HUDEP-2 (cell line): ENCODE data around the gene FYB1.

ENCODE experiments used
- DNase-seq, 76 experiments: peaks; one replicate each; lab custom pipeline; 2025; ENCODE audit not compliant: unreplicated experiment in 76 of 76; lab: John Stamatoyannopoulos, UW

Gene FYB1

DNA sequence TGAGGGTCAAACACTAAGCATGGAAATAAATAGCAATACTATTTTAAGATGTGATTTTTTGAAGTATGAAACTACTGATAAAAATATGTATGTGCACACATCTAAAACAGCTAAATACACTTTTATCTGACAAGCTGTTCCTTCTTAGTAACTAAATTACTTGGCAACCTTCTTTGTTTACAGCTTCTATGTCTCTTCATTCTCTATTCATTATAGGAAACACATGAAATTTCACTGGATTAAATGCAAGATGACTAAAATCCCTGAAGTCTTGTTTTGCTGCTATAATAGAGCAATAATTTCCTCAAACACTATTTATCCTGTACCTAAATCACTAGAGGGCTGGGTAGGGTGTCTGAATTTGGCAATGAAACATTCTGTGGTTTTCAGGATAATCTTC, 156.8 kb downstream of the FYB1 start:
- no peak for DNase-seq

DNA sequence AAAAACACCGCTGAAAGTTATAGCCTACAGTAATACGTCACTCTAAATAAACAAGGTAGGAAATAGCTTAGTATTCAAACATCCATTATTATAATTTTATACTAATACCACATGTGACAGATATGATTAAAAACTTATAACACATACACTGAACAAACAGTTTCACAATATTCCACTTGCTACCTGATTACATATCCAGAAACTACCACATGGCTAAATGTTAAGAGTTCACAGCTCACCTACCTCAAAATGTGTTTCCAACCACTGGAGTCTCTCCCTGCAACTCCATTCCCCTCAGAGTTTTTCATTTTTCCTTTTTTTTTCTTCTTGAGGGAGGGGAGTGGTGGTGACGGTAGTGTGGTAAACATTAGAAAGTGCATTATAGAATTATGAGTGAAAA, 157.3 kb downstream of the FYB1 start:
- no peak for DNase-seq

DNA sequence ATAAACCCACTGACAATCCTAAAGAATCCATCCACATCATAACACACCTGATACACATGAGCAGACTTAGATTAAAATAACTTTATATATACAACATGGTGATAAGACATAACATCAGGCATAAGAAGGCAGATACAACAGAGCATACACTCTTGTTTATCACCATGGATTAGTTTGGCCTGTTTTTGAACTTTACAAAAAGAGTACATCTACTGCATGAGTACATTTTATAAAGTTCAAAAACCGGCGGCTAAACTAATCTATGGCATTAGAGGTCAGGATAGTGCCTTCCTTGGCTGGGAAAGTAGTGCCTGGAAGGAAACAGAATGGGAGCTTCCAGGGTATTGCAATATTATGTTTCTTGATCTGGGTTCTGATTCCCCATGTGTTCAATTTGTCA, 160.3 kb downstream of the FYB1 start:
- no peak for DNase-seq

DNA sequence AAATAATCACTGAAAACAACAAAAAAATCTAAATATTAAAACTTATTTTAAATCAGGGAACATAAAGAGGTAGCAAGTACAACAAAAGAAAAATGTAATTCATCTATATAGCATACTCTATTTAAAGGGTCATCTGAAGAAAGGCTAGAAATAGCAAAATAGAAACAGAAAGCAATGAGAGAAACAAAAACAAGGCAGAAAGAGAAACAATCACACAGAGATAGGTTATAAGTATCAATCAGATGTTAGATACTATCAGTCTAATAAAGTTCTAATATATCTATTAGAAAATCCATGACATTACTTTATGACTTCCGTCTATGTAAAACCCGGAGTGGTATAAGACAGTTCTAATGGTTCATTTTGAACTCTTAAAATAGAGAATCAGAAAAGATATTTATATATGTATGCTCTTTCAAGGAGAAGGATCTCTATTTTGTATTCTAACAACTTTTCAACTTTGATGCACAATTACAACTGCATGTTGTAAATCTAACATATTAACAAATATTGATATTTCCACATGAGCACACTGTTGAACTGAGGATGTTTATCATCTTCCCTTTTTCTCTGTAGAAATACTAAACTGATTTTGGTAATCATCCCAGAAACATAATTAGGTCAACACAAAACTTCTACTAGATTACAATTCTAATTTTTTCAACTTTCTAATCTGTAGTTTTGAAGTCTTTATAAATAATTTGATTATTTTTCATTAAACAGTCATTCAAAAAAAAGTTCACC, 161.0 kb downstream of the FYB1 start:
- DNase-seq, result no peak

DNA sequence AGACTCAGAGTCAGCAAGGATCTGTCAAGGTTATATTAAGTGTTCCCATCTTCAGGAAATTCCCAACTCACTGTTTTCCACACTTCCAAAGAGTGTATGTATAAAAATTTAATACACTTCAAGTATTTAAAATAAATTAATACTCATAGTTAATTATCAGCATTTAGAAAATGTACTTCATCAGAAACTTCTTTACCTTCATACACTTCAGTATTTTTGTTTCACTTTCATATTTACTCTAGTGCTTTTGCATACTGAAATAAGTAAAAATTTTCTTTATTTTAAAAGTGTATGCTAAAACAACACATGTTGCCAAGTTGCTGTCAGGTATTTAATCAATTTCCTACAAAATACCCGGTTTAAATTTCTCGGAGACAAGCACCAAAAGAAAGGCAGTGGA, 161.6 kb downstream of the FYB1 start:
- DNase-seq, result no peak

DNA sequence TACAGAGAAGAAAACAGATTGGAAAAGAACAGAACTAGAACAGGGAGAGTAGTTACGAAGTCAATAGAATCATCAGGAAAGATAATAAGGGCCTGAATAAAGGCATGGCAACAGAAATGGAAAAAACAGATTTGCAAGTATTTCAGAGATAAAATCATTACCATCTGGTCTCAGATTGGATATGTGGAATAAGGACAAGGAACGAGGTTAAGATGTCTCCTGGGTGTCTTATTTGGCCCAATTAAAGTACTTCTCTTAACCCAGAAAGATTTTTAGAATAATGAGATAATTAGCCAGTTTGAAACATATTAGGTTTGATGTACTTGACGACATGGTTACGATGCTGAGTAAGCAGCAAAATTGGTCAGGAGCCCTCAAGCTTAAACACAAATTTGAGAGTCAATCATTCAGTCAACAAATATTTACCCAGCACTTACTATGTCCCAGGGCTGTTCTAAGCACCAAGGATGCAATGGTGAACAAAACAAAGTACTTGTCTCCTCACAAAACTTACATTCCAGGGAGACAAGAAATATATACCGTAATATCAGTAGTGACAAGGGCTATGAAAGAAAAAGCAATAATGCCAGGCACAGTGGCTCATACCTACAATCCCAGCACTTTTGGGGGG, 163.5 kb downstream of the FYB1 start:
- no peak for DNase-seq
